H9 (cell line): ENCODE results near the gene CD2AP. TPM values are rescaled to one million over a fixed set of nuclear protein-coding genes. Genes with fewer than 3 reads are reported as not detected.

Experiments used
- DNase-seq: peaks from one replicate; pipeline ENCODE4 v3.0.0-alpha.2; 2017
- H2AFZ ChIP-seq: one replicate; pipeline ENCODE4 v1.6.1; 2013; ENCODE audit warnings: mild to moderate bottlenecking, low read length, control low read depth, moderate library complexity
- H2AK5ac ChIP-seq: 2 replicates; pipeline ENCODE4 v1.6.1; 2013; ENCODE audit warnings: low read length, control low read depth, mixed read lengths; ENCODE audit not compliant: insufficient read length
- H2BK120ac ChIP-seq: one replicate; pipeline ENCODE4 v1.6.1; 2013; ENCODE audit warnings: low read depth, mild to moderate bottlenecking, low read length, control low read depth, inconsistent platforms; ENCODE audit not compliant: poor library complexity, severe bottlenecking
- H2BK12ac ChIP-seq: 2 replicates; pipeline ENCODE4 v1.6.1; 2013; ENCODE audit warnings: low read length, control low read depth, mixed read lengths, low read depth; ENCODE audit not compliant: insufficient read length
- H2BK15ac ChIP-seq: 2 replicates; pipeline ENCODE4 v1.6.1; 2013; ENCODE audit warnings: low read depth, low read length, control low read depth
- H2BK20ac ChIP-seq: one replicate; pipeline ENCODE4 v1.6.1; 2013; ENCODE audit warnings: low read depth, mild to moderate bottlenecking, low read length, control low read depth, inconsistent platforms; ENCODE audit not compliant: poor library complexity, severe bottlenecking
- H2BK5ac ChIP-seq: 2 replicates; pipeline ENCODE4 v1.6.1; 2013; ENCODE audit warnings: low read length, control low read depth, mixed read lengths; ENCODE audit not compliant: insufficient read length
- H3K14ac ChIP-seq: 2 replicates; pipeline ENCODE4 v1.6.1; 2013; ENCODE audit warnings: low read length, control low read depth; ENCODE audit not compliant: insufficient read depth
- H3K18ac ChIP-seq: 2 replicates; pipeline ENCODE4 v1.6.1; 2013; ENCODE audit warnings: low read depth, mild to moderate bottlenecking, mixed read lengths, low read length, control low read depth; ENCODE audit not compliant: insufficient read length
- H3K23ac ChIP-seq: 2 replicates; pipeline ENCODE4 v1.6.1; 2013; ENCODE audit warnings: low read length, control low read depth, mixed read lengths, low read depth; ENCODE audit not compliant: insufficient read length
- H3K23me2 ChIP-seq: 2 replicates; pipeline ENCODE4 v1.6.1; 2013; ENCODE audit warnings: low read depth, mild to moderate bottlenecking, mixed read lengths, low read length, control low read depth; ENCODE audit not compliant: insufficient read length, poor library complexity, severe bottlenecking
- H3K27ac ChIP-seq: 2 replicates; pipeline ENCODE4 v1.5.1; 2013; ENCODE audit warnings: low read length, control low read depth, mixed read lengths, low read depth; ENCODE audit not compliant: insufficient read length
- H3K27me3 ChIP-seq: 2 replicates; pipeline ENCODE4 v1.6.1; 2013; ENCODE audit warnings: low read length, control low read depth, inconsistent platforms; ENCODE audit not compliant: insufficient read depth
- H3K4ac ChIP-seq: 2 replicates; pipeline ENCODE4 v1.6.1; 2013; ENCODE audit warnings: low read depth, mild to moderate bottlenecking, control low read depth, inconsistent platforms, low read length, moderate library complexity
- H3K4me1 ChIP-seq: 2 replicates; pipeline ENCODE4 v1.6.1; 2013; ENCODE audit warnings: low read length, control low read depth, inconsistent platforms; ENCODE audit not compliant: insufficient read depth
- H3K4me2 ChIP-seq: 2 replicates; pipeline ENCODE4 v1.6.1; 2013; ENCODE audit warnings: low read length, control low read depth, mixed read lengths; ENCODE audit not compliant: insufficient read length, insufficient read depth
- H3K56ac ChIP-seq: 2 replicates; pipeline ENCODE4 v1.6.1; 2013; ENCODE audit warnings: low read depth, mild to moderate bottlenecking, mixed read lengths, low read length, control low read depth; ENCODE audit not compliant: insufficient read length
- H3K79me1 ChIP-seq: 2 replicates; pipeline ENCODE4 v1.6.1; 2013; ENCODE audit warnings: low read depth, mild to moderate bottlenecking, moderate library complexity, low read length, control low read depth, inconsistent platforms; ENCODE audit not compliant: insufficient read depth, poor library complexity, severe bottlenecking
- H3K79me2 ChIP-seq: 2 replicates; pipeline ENCODE4 v1.6.1; 2013; ENCODE audit warnings: low read length, control low read depth, inconsistent platforms; ENCODE audit not compliant: insufficient read depth
- H3K9ac ChIP-seq: 2 replicates; pipeline ENCODE4 v1.6.1; 2013; ENCODE audit warnings: low read length, control low read depth, mixed read lengths; ENCODE audit not compliant: insufficient read length; ENCODE audit errors: extremely low read depth
- H3K9me3 ChIP-seq: one replicate; pipeline ENCODE4 v1.6.1; 2013; ENCODE audit warnings: low read depth, low read length, inconsistent platforms; ENCODE audit not compliant: control insufficient read depth
- H3T11ph ChIP-seq: one replicate; pipeline ENCODE4 v1.6.1; 2013; ENCODE audit warnings: mild to moderate bottlenecking, low read length, control low read depth, inconsistent platforms
- H4K20me1 ChIP-seq: one replicate; pipeline ENCODE4 v1.6.1; 2013; ENCODE audit not compliant: control insufficient read depth, insufficient read length, insufficient read depth
- H4K5ac ChIP-seq: 2 replicates; pipeline ENCODE4 v1.6.1; 2013; ENCODE audit warnings: low read depth, mild to moderate bottlenecking, mixed read lengths, low read length, control low read depth; ENCODE audit not compliant: insufficient read length
- H4K8ac ChIP-seq: replicated peaks from 2 replicates; pipeline ENCODE4 v1.6.1; 2013; ENCODE audit warnings: low read length, control low read depth, mixed read lengths, low read depth; ENCODE audit not compliant: insufficient read length
- H4K91ac ChIP-seq: 2 replicates; pipeline ENCODE4 v1.6.1; 2013; ENCODE audit warnings: low read depth, mild to moderate bottlenecking, moderate library complexity, mixed read lengths, low read length, control low read depth; ENCODE audit not compliant: insufficient read length
- H3K27ac Mint-ChIP-seq, 3 experiments: 2 replicates in 2 of 3; 3 replicates in 1 of 3; pipeline ENCODE4 v1.8.0; 2020 to 2021; ENCODE audit warnings: mixed read lengths in 3 of 3, mild to moderate bottlenecking in 1 of 3, moderate library complexity in 1 of 3
- H3K27me3 Mint-ChIP-seq: 2 replicates; pipeline ENCODE4 v1.8.0; 2021; ENCODE audit warnings: low read depth, mild to moderate bottlenecking, moderate library complexity, mixed read lengths
- H3K36me3 Mint-ChIP-seq, 3 experiments: 2 replicates in 2 of 3; 3 replicates in 1 of 3; pipeline ENCODE4 v1.8.0; 2020 to 2021; ENCODE audit warnings: low read depth in 3 of 3, mixed read lengths in 3 of 3; ENCODE audit not compliant: insufficient read depth in 1 of 3
- H3K4me1 Mint-ChIP-seq, 2 experiments: 2 replicates each; pipeline ENCODE4 v1.8.0; 2020; ENCODE audit warnings: mixed read lengths in 2 of 2
- H3K4me3 Mint-ChIP-seq, 2 experiments: 2 replicates in 1 of 2; 3 replicates in 1 of 2; pipeline ENCODE4 v1.8.0; 2020 to 2021; ENCODE audit warnings: mild to moderate bottlenecking in 2 of 2, mixed read lengths in 2 of 2, moderate library complexity in 1 of 2
- H3K9me3 Mint-ChIP-seq, 2 experiments: 2 replicates in 1 of 2; 3 replicates in 1 of 2; pipeline ENCODE4 v1.8.0; 2020; ENCODE audit warnings: mild to moderate bottlenecking in 2 of 2, mixed read lengths in 2 of 2, moderate library complexity in 1 of 2
- WGBS: extraction: QIAGEN DNeasy Blood & Tissue Kit; methylation state at CpG from one replicate; pipeline ENCODE4 v1.1.7; 2013; ENCODE audit warnings: missing lambda C conversion rate, low lambda C conversion rate, mixed read lengths; ENCODE audit not compliant: insufficient read length; ENCODE audit errors: extremely low coverage; 5-methylcytosine and 5-hydroxymethylcytosine counted together
- total RNA-seq: library from RNA; stranded (reverse); gene quantifications from 2 replicates; pipeline ENCODE4 v1.2.1, GENCODE V29; 2021
- TF ChIP-seq, protein P1 (sequence below): fragments of 200-600 bp; sonication (generic); conservative IDR thresholded peaks from 3 replicates; pipeline ENCODE4 v1.8.0; 2021; ENCODE audit warnings: antibody characterized with exemption, mild to moderate bottlenecking

The CD2AP gene
- total RNA-seq, 1 experiment from 2014 or later = 50.1 TPM

DNA sequence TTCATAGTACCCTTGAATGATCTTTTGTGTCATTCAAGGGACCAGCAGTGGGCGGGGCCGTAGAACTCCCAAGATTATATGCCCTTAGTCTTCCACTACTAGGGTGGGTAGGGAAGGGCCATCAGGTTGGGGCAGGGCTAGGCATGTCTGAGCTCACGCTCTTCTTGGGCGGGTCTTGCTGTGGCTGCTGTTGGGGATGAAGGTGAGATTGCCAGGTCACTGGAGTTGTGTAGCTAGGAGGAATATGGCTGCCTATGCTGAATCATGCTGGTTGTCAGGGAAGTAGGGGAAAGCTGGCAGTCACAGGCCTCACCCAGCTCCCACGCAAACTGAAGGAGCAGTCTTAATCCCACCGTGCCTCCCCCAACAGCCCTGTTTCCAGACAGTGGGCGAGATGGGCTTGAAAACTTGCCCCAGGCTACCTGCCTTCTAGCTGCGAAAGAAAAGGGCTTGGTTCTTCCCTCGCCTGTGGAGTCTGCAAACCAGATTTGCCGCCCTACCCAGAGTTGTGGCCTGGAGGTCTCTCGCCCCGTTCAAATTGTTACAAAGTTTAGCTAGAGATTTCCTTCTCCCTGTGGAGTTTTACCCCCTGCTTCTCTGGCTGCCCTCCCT lies 144.4 kb downstream of the CD2AP start:
- Histone ChIP-seq H3K23ac (no peak overlapping the region), H2BK20ac (no peak overlapping the region), H3K18ac (no peak overlapping the region), H3K27me3 (no peaks in the 10 kb centered on the region), H2BK5ac (no peak overlapping the region), H4K8ac (no peak overlapping the region), H2BK120ac (no peak overlapping the region), H3K9me3 (no peaks in the 10 kb centered on the region), H3K4me1 (no peaks in the 10 kb centered on the region), H3K79me1 (no peaks in the 10 kb centered on the region), H2BK12ac (no peak overlapping the region), H3T11ph (no peak overlapping the region), H2BK15ac (no peak overlapping the region), H3K4me2 (no peak overlapping the region), H4K20me1 (no peaks in the 10 kb centered on the region), H3K9ac (no peak overlapping the region), H3K4ac (no peak overlapping the region), H2AFZ (no peak overlapping the region), H2AK5ac (no peak overlapping the region), H3K23me2 (no peaks in the 10 kb centered on the region), H3K79me2 (no peaks in the 10 kb centered on the region), H4K5ac (no peak overlapping the region), H3K56ac (no peak overlapping the region), H4K91ac (no peak overlapping the region), H3K27ac (no peak overlapping the region), H3K14ac (no peak overlapping the region)
- Mint-ChIP-seq H3K4me1 (peaks cover 10 to 22% of the 10 kb centered on the region in 2 experiments; a peak in 3 of 4 replicates), H3K27ac (peak overlapping the region; percentile 73 to 94 (median 78); a peak in 6 of 7 replicates), H3K4me3 (no peak overlapping the region), H3K36me3 (peaks cover 48 to 64% (median 61%) of the 10 kb centered on the region in 3 experiments), H3K27me3 (no peaks in the 10 kb centered on the region), H3K9me3 (no peaks in the 10 kb centered on the region; a peak in 1 of 5 replicates)
- WGBS = no CpG with 5 or more reads among the region's 12 CpGs
- TF ChIP-seq, protein P1, sequence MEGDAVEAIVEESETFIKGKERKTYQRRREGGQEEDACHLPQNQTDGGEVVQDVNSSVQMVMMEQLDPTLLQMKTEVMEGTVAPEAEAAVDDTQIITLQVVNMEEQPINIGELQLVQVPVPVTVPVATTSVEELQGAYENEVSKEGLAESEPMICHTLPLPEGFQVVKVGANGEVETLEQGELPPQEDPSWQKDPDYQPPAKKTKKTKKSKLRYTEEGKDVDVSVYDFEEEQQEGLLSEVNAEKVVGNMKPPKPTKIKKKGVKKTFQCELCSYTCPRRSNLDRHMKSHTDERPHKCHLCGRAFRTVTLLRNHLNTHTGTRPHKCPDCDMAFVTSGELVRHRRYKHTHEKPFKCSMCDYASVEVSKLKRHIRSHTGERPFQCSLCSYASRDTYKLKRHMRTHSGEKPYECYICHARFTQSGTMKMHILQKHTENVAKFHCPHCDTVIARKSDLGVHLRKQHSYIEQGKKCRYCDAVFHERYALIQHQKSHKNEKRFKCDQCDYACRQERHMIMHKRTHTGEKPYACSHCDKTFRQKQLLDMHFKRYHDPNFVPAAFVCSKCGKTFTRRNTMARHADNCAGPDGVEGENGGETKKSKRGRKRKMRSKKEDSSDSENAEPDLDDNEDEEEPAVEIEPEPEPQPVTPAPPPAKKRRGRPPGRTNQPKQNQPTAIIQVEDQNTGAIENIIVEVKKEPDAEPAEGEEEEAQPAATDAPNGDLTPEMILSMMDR = no peak
- no peak for DNase-seq
